SK-N-SH (cell line): ENCODE measurements around the gene PDIA4. TPM values are rescaled to one million over a fixed set of nuclear protein-coding genes. Genes with fewer than 3 reads are reported as not detected.
"Not testable (repeated sequence)": the region's sequence is repeated elsewhere in the genome, so short reads cannot be mapped to it uniquely, and the experiment has no call there.

Source experiments
- CTCF ChIA-PET: fragments of 300-600, 350-600 bp; formaldehyde crosslinking; extraction: SDS; loops from one replicate; lab custom pipeline; 2021; lab: Yijun Ruan, JAX
- POLR2A ChIA-PET: fragments of 350-600 bp; sonication (Branson Sonifier 250); formaldehyde crosslinking; extraction: SDS; loops from one replicate; lab custom pipeline; 2020; ENCODE audit warnings: antibody characterized with exemption, inconsistent platforms; lab: Yijun Ruan, JAX
- DNase-seq: peaks from one replicate; pipeline ENCODE4 v3.0.0; 2012
- H2AFZ ChIP-seq: fragments of 200-600 bp; sonication (generic); 2 replicates; pipeline ENCODE4 v1.8.1; 2016; ENCODE audit warnings: antibody characterized with exemption, mild to moderate bottlenecking, low read depth
- H3F3A ChIP-seq: fragments of 200-600 bp; sonication (generic); replicated peaks from 2 replicates; pipeline ENCODE3; 2016; ENCODE audit warnings: antibody characterized with exemption, mild to moderate bottlenecking; ENCODE audit not compliant: insufficient read depth
- H3K27ac ChIP-seq, 2 experiments: fragments of 200-500 bp in 1 of 2; fragments of 200-600 bp in 1 of 2; sonication (Bioruptor generic) in 1 of 2; sonication (generic), shearing (Covaris generic) in 1 of 2; 2 replicates each; pipeline versions ENCODE4 v1.5.1 to v1.6.1; 2014 to 2016; ENCODE audit warnings: low read depth in 2 of 2, inconsistent platforms in 1 of 2, low read length in 1 of 2, mild to moderate bottlenecking in 1 of 2, mixed read lengths in 1 of 2
- H3K27me3 ChIP-seq: fragments of 200-600 bp; sonication (generic), shearing (Covaris generic); 2 replicates; pipeline ENCODE4 v1.6.1; 2016; ENCODE audit warnings: mixed run types; ENCODE audit not compliant: insufficient read depth
- H3K36me3 ChIP-seq, 2 experiments: fragments of 200-500 bp in 1 of 2; fragments of 200-600 bp in 1 of 2; sonication (Bioruptor generic) in 1 of 2; sonication (generic) in 1 of 2; replicated peaks in 1 of 2; 2 replicates each; pipeline versions ENCODE3 to v1.5.1; 2014 to 2016; ENCODE audit warnings: low read length in 1 of 2, mild to moderate bottlenecking in 1 of 2; ENCODE audit not compliant: insufficient read depth in 2 of 2, control insufficient read depth in 1 of 2
- H3K4me1 ChIP-seq, 2 experiments: fragments of 200-500 bp in 1 of 2; fragments of 200-600 bp in 1 of 2; sonication (Bioruptor generic) in 1 of 2; sonication (generic), shearing (Covaris generic) in 1 of 2; 2 replicates each; pipeline versions ENCODE4 v1.5.1 to v1.6.1; 2014 to 2016; ENCODE audit warnings: low read depth in 1 of 2, low read length in 1 of 2, mixed run types in 1 of 2; ENCODE audit not compliant: insufficient read depth in 2 of 2, control insufficient read depth in 1 of 2
- H3K4me2 ChIP-seq: fragments of 200-600 bp; sonication (generic), shearing (Covaris generic); 2 replicates; pipeline ENCODE4 v1.6.1; 2017; ENCODE audit warnings: mixed run types
- H3K4me3 ChIP-seq, 2 experiments: fragments of 200-500 bp in 1 of 2; fragments of 200-600 bp in 1 of 2; sonication (Bioruptor generic) in 1 of 2; sonication (generic), shearing (Covaris generic) in 1 of 2; 2 replicates each; pipeline versions ENCODE4 v1.5.1 to v1.8.1; 2014 to 2016; ENCODE audit warnings: low read depth in 2 of 2, inconsistent platforms in 1 of 2, low read length in 1 of 2, mild to moderate bottlenecking in 1 of 2, mixed read lengths in 1 of 2, moderate library complexity in 1 of 2
- H3K79me2 ChIP-seq: fragments of 200-600 bp; sonication (generic); 2 replicates; pipeline ENCODE4 v1.8.1; 2017; ENCODE audit warnings: mild to moderate bottlenecking; ENCODE audit not compliant: insufficient read depth
- H3K9ac ChIP-seq: fragments of 200-600 bp; sonication (generic); 2 replicates; pipeline ENCODE4 v1.6.1; 2017; ENCODE audit warnings: mixed run types
- H3K9me2 ChIP-seq: fragments of 200-600 bp; sonication (generic); 2 replicates; pipeline ENCODE4 v1.6.1; 2017; ENCODE audit warnings: mixed run types
- H3K9me3 ChIP-seq: fragments of 200-600 bp; sonication (generic); 2 replicates; pipeline ENCODE4 v1.6.1; 2017; ENCODE audit warnings: mixed run types, mild to moderate bottlenecking, moderate library complexity
- H4K20me1 ChIP-seq: fragments of 200-600 bp; sonication (generic); 2 replicates; pipeline ENCODE4 v1.6.1; 2017; ENCODE audit warnings: mild to moderate bottlenecking, mixed run types; ENCODE audit not compliant: insufficient read depth
- FOSL2 ChIP-seq: IDR thresholded peaks from 2 replicates; pipeline ENCODE4 v1.4.0; 2012; ENCODE audit warnings: low read depth, mild to moderate bottlenecking, moderate library complexity, borderline replicate concordance
- FOXJ3 ChIP-seq: sonication (generic); formaldehyde crosslinking; IDR thresholded peaks from 2 replicates; pipeline ENCODE4 v1.5.1; 2020; ENCODE audit warnings: mild to moderate bottlenecking, missing genetic modification reagents
- MXI1 ChIP-seq: IDR thresholded peaks from 2 replicates; pipeline ENCODE4 v1.6.1; 2012; ENCODE audit warnings: mild to moderate bottlenecking, low read depth, low read length, improper control_type of control experiment
- NRF1 ChIP-seq: IDR thresholded peaks from 2 replicates; pipeline ENCODE4 v1.6.1; 2012; ENCODE audit warnings: low read depth, mild to moderate bottlenecking, low read length
- POLR2AphosphoS5 ChIP-seq: IDR thresholded peaks from 2 replicates; pipeline ENCODE4 v1.6.1; 2012; ENCODE audit warnings: low read depth, low read length
- RCOR1 ChIP-seq: fragments of 150-350 bp; IDR thresholded peaks from 2 replicates; pipeline ENCODE4 v1.6.1; 2017; ENCODE audit warnings: antibody characterized with exemption, low read length
- RFX5 ChIP-seq: IDR thresholded peaks from 2 replicates; pipeline ENCODE4 v1.6.1; 2012; ENCODE audit warnings: mild to moderate bottlenecking, improper control_type of control experiment, low read length
- RXRA ChIP-seq: IDR thresholded peaks from 2 replicates; pipeline ENCODE4 v1.4.0; 2012; ENCODE audit warnings: low read depth, mild to moderate bottlenecking, borderline replicate concordance
- SIN3A ChIP-seq: IDR thresholded peaks from 2 replicates; pipeline ENCODE4 v1.6.1; 2012; ENCODE audit warnings: low read depth, mild to moderate bottlenecking, low read length, moderate library complexity, borderline replicate concordance
- SMC3 ChIP-seq: IDR thresholded peaks from 2 replicates; pipeline ENCODE4 v1.6.1; 2012; ENCODE audit warnings: low read depth, low read length, improper control_type of control experiment
- WGBS: methylation state at CpG from one replicate; pipeline ENCODE4 v1.1.6; 2017; ENCODE audit warnings: low lambda C conversion rate; 5-methylcytosine and 5-hydroxymethylcytosine counted together
- polyA plus RNA-seq, 3 experiments: library from polyadenylated mRNA; depleted of rRNA; stranded (reverse); fragments of >200 nt; gene quantifications; 2 replicates each; pipeline ENCODE4 v1.2.3, GENCODE V29; 2012
- TF ChIP-seq, protein P1 (sequence below): fragments of 150-350 bp; IDR thresholded peaks from 2 replicates; pipeline ENCODE4 v1.6.1; 2016; ENCODE audit warnings: mild to moderate bottlenecking, low read depth, low read length
- TF ChIP-seq, protein P2 (sequence below): IDR thresholded peaks from 2 replicates; pipeline ENCODE4 v1.6.1; 2012; ENCODE audit warnings: mild to moderate bottlenecking, low read depth, low read length, moderate library complexity
- TF ChIP-seq, protein P3 (sequence below): IDR thresholded peaks from 2 replicates; pipeline ENCODE4 v1.4.0; 2012; ENCODE audit warnings: low read depth, borderline replicate concordance

PDIA4 gene
- polyA plus RNA-seq, 1 of the 3 experiments (the other 2 are of a cell fraction): 400 TPM

DNA sequence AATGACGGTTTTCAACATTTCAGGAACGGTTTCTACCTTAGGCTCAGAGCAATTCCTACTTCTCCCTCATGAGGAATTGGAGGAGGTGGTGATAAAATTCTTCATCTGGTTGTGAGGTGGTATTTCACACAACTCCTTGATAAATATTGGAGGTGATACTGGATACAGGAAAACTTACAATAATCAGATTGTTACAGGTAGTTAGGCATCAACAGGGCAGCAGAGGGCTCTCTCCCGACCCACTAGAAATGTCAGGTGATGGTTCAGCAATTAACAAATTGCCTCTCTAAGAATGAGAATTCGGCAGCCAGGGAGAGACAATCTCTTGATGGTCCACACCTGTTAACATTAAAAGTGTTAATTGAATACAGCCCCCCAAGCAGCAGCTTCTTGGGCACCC is 39.6 kb upstream of the PDIA4 start (continued):
- TF ChIP-seq FOXJ3 (no peak), SMC3 (no peak), SIN3A (no peak), POLR2AphosphoS5 (no peak)

DNA sequence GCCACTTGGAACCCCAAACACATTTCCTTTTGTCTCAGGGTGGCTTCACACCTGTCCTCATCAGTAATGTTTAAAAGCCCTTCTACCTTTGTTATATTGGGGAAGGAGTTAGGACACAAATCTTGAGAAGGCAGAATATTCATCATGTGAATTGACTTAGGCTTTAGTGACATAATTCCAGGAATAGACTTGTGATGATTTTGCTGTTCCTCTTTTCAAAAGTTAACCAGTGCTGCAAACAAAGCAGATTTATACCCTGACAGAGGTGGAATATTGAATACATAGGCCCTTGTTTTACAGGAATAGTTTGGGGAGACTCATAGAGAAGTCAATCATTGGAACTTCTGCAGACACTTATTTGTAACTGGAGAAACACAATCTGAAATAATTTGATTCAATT is 35.2 kb upstream of the PDIA4 start:
- DNase-seq: no peak
- Histone ChIP-seq H3F3A (peaks cover 29% of the 10 kb centered on the region), H3K36me3 (peaks cover 4 to 10% of the 10 kb centered on the region in 2 experiments), H3K27me3 (no peaks in the 10 kb centered on the region), H3K9me2 (no peaks in the 10 kb centered on the region), H3K27ac (no peak overlapping the region), H2AFZ (no peak overlapping the region), H3K4me3 (no peak overlapping the region), H3K4me1 (no peaks in the 10 kb centered on the region), H3K4me2 (no peak overlapping the region), H4K20me1 (no peaks in the 10 kb centered on the region), H3K79me2 (no peaks in the 10 kb centered on the region), H3K9ac (no peak overlapping the region), H3K9me3 (no peaks in the 10 kb centered on the region)
- TF ChIP-seq RXRA (no peak), FOSL2 (no peak), SMC3 (no peak), MXI1 (no peak), RFX5 (no peak), RCOR1 (no peak), NRF1 (no peak)
- TF ChIP-seq, protein P1, sequence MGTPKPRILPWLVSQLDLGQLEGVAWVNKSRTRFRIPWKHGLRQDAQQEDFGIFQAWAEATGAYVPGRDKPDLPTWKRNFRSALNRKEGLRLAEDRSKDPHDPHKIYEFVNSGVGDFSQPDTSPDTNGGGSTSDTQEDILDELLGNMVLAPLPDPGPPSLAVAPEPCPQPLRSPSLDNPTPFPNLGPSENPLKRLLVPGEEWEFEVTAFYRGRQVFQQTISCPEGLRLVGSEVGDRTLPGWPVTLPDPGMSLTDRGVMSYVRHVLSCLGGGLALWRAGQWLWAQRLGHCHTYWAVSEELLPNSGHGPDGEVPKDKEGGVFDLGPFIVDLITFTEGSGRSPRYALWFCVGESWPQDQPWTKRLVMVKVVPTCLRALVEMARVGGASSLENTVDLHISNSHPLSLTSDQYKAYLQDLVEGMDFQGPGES: no peak
- TF ChIP-seq, protein P2, sequence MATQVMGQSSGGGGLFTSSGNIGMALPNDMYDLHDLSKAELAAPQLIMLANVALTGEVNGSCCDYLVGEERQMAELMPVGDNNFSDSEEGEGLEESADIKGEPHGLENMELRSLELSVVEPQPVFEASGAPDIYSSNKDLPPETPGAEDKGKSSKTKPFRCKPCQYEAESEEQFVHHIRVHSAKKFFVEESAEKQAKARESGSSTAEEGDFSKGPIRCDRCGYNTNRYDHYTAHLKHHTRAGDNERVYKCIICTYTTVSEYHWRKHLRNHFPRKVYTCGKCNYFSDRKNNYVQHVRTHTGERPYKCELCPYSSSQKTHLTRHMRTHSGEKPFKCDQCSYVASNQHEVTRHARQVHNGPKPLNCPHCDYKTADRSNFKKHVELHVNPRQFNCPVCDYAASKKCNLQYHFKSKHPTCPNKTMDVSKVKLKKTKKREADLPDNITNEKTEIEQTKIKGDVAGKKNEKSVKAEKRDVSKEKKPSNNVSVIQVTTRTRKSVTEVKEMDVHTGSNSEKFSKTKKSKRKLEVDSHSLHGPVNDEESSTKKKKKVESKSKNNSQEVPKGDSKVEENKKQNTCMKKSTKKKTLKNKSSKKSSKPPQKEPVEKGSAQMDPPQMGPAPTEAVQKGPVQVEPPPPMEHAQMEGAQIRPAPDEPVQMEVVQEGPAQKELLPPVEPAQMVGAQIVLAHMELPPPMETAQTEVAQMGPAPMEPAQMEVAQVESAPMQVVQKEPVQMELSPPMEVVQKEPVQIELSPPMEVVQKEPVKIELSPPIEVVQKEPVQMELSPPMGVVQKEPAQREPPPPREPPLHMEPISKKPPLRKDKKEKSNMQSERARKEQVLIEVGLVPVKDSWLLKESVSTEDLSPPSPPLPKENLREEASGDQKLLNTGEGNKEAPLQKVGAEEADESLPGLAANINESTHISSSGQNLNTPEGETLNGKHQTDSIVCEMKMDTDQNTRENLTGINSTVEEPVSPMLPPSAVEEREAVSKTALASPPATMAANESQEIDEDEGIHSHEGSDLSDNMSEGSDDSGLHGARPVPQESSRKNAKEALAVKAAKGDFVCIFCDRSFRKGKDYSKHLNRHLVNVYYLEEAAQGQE: no peak
- TF ChIP-seq, protein P3, sequence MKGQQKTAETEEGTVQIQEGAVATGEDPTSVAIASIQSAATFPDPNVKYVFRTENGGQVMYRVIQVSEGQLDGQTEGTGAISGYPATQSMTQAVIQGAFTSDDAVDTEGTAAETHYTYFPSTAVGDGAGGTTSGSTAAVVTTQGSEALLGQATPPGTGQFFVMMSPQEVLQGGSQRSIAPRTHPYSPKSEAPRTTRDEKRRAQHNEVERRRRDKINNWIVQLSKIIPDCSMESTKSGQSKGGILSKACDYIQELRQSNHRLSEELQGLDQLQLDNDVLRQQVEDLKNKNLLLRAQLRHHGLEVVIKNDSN: no peak
- CTCF ChIA-PET: interaction anchor here (2.8 to 7.7 kb wide), 2 partner anchors 14 to 60 kb away, joined by 22 to 113 read pairs; no protein-coding TSS in a partner anchor
- POLR2A ChIA-PET: no interaction called here

DNA sequence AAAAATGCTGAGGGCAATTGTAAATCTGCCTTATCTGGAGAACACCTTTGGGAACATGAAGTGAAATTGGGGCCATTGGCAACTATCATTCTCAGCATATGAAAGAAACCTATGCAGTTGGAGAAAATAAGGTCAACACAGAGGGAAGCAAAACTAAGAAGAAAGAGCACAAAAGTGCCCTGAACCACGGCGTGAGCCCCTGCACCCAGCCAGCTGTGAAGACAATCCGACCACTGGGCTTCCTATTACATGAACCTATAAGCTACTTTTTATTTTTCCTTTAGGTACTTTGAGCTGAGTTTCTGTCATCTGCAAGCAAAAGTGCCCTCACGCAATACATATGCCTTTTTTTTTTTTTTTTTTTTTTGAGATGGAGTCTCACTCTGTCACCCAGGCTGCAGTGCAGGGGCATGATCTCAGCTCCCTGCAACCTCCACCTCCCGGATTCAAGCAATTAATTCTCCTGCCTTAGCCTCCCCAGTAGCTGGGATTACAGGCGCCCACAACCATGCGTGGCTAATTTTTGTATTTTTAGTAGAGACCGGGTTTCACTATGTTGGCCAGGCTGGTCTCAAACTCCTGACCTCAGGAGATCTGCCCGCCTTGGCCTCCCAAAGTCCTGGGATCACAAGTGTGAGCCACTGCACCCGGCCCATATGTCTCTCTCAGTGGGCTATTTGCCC is 34.1 kb upstream of the PDIA4 start:
- H3K36me3 ChIP-seq, H3K9me2 ChIP-seq, H3K27ac ChIP-seq, H3K27me3 ChIP-seq, H3K9ac ChIP-seq, H3K4me2 ChIP-seq, H3K4me3 ChIP-seq, H2AFZ ChIP-seq, DNase-seq, H3K9me3 ChIP-seq, H3K79me2 ChIP-seq, H4K20me1 ChIP-seq, H3K4me1 ChIP-seq: not testable (repeated sequence)
- CTCF ChIA-PET: interaction anchor here (1.0 to 1.5 kb wide), 3 partner anchors 22 to 57 kb away, joined by 3 to 4 read pairs (median 4); no protein-coding TSS in a partner anchor
- WGBS: 89% methylated on average over 10 of the region's 10 CpGs
- POLR2A ChIA-PET: interaction anchor here (0.6 kb wide), 1 partner anchor 57 kb away, joined by 6 read pairs; no protein-coding TSS in a partner anchor
- peaks cover 29% of the 10 kb centered on the region for H3F3A ChIP-seq
